Gastrocnemius medialis (tissue), 4 donors: ENCODE data around the gene SLC3A2. TPM values are rescaled to one million over a fixed set of nuclear protein-coding genes. Genes with fewer than 3 reads are reported as not detected.

Experiments used
- ATAC-seq, 2 donors: fragments of 150-250 bp; one replicate each; pipeline ENCODE4 v1.9.1; 2016
- DNase-seq, 2 donors: peaks; one replicate each; pipeline ENCODE4 v3.0.0-alpha.2; 2019
- H3K27ac ChIP-seq, 4 donors: fragments of 200-600 bp; sonication (generic); 1 replicate in 1 of 4; 2 replicates in 3 of 4; pipeline ENCODE4 v1.5.1; 2016 to 2018; ENCODE audit warnings: mild to moderate bottlenecking in 2 of 4, moderate library complexity in 1 of 4
- H3K27me3 ChIP-seq, 3 donors: fragments of 200-600 bp; sonication (generic) in 2 of 3; 1 replicate in 1 of 3; 2 replicates in 2 of 3; pipeline versions ENCODE4 v1.5.1 to v1.6.0; 2016 to 2019; ENCODE audit warnings: mild to moderate bottlenecking in 1 of 3, moderate library complexity in 1 of 3
- H3K36me3 ChIP-seq, 2 donors: fragments of 200-600 bp; sonication (generic) in 1 of 2; one replicate each; pipeline ENCODE4 v1.5.1; 2017 to 2018
- H3K4me1 ChIP-seq, 2 donors: fragments of 200-600 bp; sonication (generic) in 1 of 2; one replicate each; pipeline ENCODE4 v1.5.1; 2016 to 2017; ENCODE audit warnings: mild to moderate bottlenecking in 2 of 2
- H3K4me3 ChIP-seq, 4 donors: fragments of 200-600 bp; sonication (generic) in 3 of 4; 1 replicate in 1 of 4; 2 replicates in 3 of 4; pipeline ENCODE4 v1.5.1; 2016 to 2019; ENCODE audit warnings: mild to moderate bottlenecking in 2 of 4
- H3K9me3 ChIP-seq, 3 donors: fragments of 200-600 bp; sonication (generic) in 2 of 3; 1 replicate in 1 of 3; 2 replicates in 2 of 3; pipeline ENCODE4 v1.5.1; 2016 to 2019
- POLR2A ChIP-seq, 2 donors: fragments of 450-650 bp; IDR thresholded peaks; one replicate each; pipeline ENCODE4 v1.6.1; 2017; ENCODE audit warnings: antibody characterized with exemption in 2 of 2, mild to moderate bottlenecking in 2 of 2, moderate library complexity in 2 of 2
- in situ Hi-C, 4 donors: fragments of 200-750 bp; cut with MboI; loops; one replicate each; pipeline versions ENCODE4 v1.15.0 to v1.8.0; 2017; ENCODE audit warnings: low sequenced_read_pairs in 4 of 4
- intact Hi-C: fragments of 100-400 bp; cut with DNase I; formaldehyde crosslinking; loops from one replicate; pipeline ENCODE4 v1.15.1; 2023; ENCODE audit warnings: low total_unique reads
- total RNA-seq, 4 donors: library from RNA; depleted of rRNA; stranded (reverse); fragments of >200 nt; gene quantifications; one replicate each; pipeline versions ENCODE4 v1.1.0 to v1.2.3, GENCODE V29; 2016
- TF ChIP-seq, protein P1 (sequence below), 5 experiments: fragments of 450-650 bp in 3 of 5; fragments of 200-600 bp in 2 of 5; sonication (generic) in 2 of 5; IDR thresholded peaks in 4 of 5; conservative IDR thresholded peaks in 1 of 5; 1 replicate in 4 of 5; 2 replicates in 1 of 5; pipeline ENCODE4 v1.5.1; 2016 to 2019; ENCODE audit warnings: antibody characterized with exemption in 5 of 5, mild to moderate bottlenecking in 3 of 5, moderate library complexity in 3 of 5

Gene SLC3A2
- total RNA-seq, 4 donors from 2014 or later = 158 to 278 (median 189) TPM

DNA sequence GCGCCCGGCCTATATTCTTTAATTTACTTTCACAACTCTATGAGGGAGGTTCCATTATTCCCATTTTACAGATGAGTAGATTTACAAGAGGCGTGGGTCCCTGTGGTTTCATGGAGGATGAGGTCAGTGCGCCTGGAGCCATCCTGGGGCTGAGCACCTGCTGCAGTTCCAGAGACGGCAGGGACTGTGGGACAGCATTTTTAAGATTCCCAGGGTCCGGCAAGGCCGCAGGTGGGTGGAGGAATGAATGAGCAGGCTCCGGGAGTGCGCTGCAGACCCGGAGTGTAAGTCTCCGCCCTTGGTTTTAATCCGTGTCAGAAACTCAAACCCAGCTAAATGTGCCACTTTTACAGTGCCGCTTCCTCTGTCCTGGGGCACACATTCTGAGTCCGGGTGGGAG lies 44.6 kb downstream of the SLC3A2 start:
- Histone ChIP-seq H3K4me1 (peaks cover 11 to 19% of the 10 kb centered on the region in 2 donors), H3K4me3 (peak overlapping the region in 2 of 4 donors; percentile 49 to 61), H3K27ac (no peak overlapping the region), H3K36me3 (no peaks in the 10 kb centered on the region), H3K27me3 (peaks cover 46 to 69% (median 66%) of the 10 kb centered on the region in 3 donors), H3K9me3 (no peaks in the 10 kb centered on the region)
- intact Hi-C loops (no loop called here), in situ Hi-C loops (no loop called here)
- DNase-seq (no peak), ATAC-seq (no peak)
- TF ChIP-seq, protein P1, sequence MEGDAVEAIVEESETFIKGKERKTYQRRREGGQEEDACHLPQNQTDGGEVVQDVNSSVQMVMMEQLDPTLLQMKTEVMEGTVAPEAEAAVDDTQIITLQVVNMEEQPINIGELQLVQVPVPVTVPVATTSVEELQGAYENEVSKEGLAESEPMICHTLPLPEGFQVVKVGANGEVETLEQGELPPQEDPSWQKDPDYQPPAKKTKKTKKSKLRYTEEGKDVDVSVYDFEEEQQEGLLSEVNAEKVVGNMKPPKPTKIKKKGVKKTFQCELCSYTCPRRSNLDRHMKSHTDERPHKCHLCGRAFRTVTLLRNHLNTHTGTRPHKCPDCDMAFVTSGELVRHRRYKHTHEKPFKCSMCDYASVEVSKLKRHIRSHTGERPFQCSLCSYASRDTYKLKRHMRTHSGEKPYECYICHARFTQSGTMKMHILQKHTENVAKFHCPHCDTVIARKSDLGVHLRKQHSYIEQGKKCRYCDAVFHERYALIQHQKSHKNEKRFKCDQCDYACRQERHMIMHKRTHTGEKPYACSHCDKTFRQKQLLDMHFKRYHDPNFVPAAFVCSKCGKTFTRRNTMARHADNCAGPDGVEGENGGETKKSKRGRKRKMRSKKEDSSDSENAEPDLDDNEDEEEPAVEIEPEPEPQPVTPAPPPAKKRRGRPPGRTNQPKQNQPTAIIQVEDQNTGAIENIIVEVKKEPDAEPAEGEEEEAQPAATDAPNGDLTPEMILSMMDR (IDR thresholded peaks at IDR 0.05 in 4 of 5, conservative IDR thresholded peaks at IDR 0.05 in 1 of 5) = no peak
- TF ChIP-seq POLR2A (IDR thresholded peaks at IDR 0.05) = no peak

DNA sequence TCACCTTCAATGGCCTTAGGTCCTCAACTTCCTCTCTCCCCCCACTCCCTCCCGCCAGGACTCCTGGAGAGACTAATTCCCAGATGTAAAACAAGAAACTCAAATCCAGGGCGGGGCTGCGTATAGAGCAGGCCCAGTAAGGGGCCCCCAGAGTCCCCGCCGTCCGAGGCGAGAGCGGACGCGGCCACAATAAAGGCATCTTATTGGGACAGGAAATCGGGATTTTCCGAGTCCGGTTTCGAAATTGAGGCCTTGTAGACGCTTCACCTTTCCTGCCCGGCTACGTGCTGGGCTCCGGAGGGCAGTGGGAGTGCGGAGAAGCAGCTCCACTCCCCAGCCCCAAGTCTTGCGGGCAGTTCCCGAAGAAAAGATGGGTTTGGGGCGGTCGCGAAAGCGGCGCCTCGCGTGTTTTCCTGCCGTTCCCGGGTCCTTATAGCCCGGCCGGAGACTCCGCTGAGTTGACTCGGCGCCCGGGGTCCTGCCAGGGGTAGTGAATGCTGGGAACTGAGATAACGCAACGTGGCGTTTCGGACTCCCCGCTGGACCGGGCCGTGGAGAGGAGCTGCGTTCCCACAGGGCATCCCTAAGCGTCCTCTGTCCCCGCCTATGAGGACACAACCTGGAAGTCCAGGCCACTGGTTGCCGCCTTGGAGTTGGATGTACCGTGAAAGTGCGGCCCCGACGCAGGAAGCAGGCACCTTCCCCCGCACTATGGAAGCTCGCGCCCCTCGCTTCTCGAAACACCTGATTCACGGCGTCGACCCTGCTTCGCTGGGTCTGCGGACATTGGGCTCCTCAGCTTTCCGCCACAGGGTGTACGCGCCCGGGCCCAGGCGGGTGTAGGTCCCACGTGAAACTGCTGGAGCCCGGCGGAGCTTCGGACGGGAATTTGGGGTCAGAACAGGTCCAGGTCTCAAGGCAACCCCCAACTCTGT lies 45.3 kb downstream of the SLC3A2 start:
- H3K27ac ChIP-seq = no peak overlapping the region
- ATAC-seq = no peak
- peaks cover 11 to 19% of the 10 kb centered on the region in 2 donors for H3K4me1 ChIP-seq
- peaks cover 46 to 66% (median 66%) of the 10 kb centered on the region in 3 donors for H3K27me3 ChIP-seq
- no peaks in the 10 kb centered on the region for H3K36me3 ChIP-seq
- H3K4me3 ChIP-seq = peak overlapping the region; percentile 33 to 61 (median 46)
- intact Hi-C loops (no loop called here), in situ Hi-C loops (no loop called here)
- no peak for DNase-seq
- no peaks in the 10 kb centered on the region for H3K9me3 ChIP-seq
- TF ChIP-seq, protein P1 (IDR thresholded peaks at IDR 0.05 in 4 of 5, conservative IDR thresholded peaks at IDR 0.05 in 1 of 5) = no peak
- no peak for TF ChIP-seq POLR2A (IDR thresholded peaks at IDR 0.05)

DNA sequence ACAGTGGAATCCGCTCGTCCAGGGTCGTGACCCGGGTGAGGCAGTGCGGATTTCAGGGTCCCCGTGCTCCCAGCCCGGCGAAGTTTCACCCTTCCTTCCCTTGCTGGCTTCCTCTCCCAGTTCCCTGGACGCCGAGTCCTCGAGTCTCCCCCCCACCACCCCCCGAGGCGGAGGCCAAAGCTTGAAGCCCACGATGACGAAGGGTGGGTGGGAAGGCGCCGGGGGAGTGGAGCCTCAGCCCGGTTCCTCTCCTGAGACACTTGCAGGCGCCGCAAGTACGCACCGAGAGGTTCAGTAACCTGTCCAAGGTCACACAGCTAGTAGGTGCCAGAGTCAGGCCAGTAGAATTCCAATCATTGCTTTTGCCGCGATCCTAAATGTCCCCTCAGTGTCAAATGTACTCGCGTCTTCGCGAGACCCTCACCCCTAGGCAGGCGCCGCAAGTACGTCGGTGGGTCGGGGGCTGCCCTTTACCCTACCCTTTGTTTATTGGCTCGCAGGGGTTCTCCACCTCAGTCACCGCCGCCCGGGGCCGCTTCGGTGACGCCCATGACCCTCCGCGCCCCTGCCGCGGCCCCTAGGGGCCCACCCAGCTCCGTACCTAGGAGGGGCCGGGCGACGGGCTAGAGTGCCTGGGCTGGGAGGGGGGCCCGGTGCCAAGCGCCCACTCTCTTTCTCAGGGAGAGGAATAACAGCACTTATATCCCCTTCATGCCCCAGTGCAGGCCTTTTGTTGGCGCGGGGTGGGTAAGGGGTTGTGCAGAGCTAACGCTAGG lies 46.2 kb downstream of the SLC3A2 start:
- Histone ChIP-seq H3K27me3 (peaks cover 46 to 64% (median 60%) of the 10 kb centered on the region in 3 donors), H3K4me3 (peak overlapping the region; percentile 33 to 61 (median 46)), H3K27ac (no peak overlapping the region), H3K4me1 (peaks cover 11 to 19% of the 10 kb centered on the region in 2 donors), H3K36me3 (no peaks in the 10 kb centered on the region), H3K9me3 (no peaks in the 10 kb centered on the region)
- TF ChIP-seq, protein P1 (IDR thresholded peaks at IDR 0.05 in 4 of 5, conservative IDR thresholded peaks at IDR 0.05 in 1 of 5) = no peak
- no peak for TF ChIP-seq POLR2A (IDR thresholded peaks at IDR 0.05)
- no peak for ATAC-seq
- DNase-seq = no peak
- in situ Hi-C loops = no loop called here
- intact Hi-C loops = no loop called here

DNA sequence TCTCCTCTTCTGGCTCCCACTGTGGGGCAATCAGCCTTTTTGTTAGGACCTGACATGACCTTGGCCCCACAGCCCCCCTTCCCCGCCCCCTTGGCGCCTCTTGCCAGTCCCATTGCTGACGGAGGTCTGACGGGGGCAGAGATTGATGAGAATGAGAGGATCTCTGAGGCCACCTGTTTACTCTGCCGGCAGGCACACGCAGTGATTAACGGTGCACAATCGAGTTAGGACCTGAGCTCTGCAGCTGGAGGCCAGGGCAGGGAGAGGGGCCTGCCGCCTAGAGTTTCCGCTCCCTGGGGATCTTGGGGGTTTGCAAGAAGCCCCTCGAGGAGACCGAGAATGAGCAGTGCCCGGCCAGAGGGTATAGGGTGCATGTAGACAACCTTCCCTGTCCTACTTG lies 47.3 kb downstream of the SLC3A2 start:
- Histone ChIP-seq H3K4me1 (peaks cover 11 to 19% of the 10 kb centered on the region in 2 donors), H3K4me3 (no peak overlapping the region), H3K36me3 (no peaks in the 10 kb centered on the region), H3K9me3 (no peaks in the 10 kb centered on the region), H3K27ac (no peak overlapping the region), H3K27me3 (peaks cover 36 to 53% (median 49%) of the 10 kb centered on the region in 3 donors)
- in situ Hi-C loops (no loop called here), intact Hi-C loops (no loop called here)
- TF ChIP-seq, protein P1 (IDR thresholded peaks at IDR 0.05 in 4 of 5, conservative IDR thresholded peaks at IDR 0.05 in 1 of 5) = no peak
- no peak for ATAC-seq
- no peak for DNase-seq
